ENCODE data around the gene UEVLD. TPM values are rescaled to one million over a fixed set of nuclear protein-coding genes. Genes with fewer than 3 reads are reported as not detected.

The UEVLD gene
- 10 to 100 TPM; 15.4 to 33.2 (median 21.1) TPM for total RNA-seq

GRCh38 chr11:18588297-18589252, at the start of gene UEVLD:
Gene UEVLD (minus strand): TSS chr11:18588734. CDS start chr11:18588654, 80 bp downstream.
- Histone ChIP-seq H3K27ac (peak within 1 kb of the TSS; percentile 85 to 92 (median 91)), H3K4me3 (peak within 1 kb of the TSS; percentile 71 to 93 (median 90)), H3K27me3 (no peaks in the 10 kb centered on the region), H3K9me3 (no peaks in the 10 kb centered on the region), H3K4me1 (peaks cover 9 to 50% (median 28%) of the 10 kb centered on the region in 3 donors), H3K36me3 (no peaks in the 10 kb centered on the region)
- TF ChIP-seq POLR2A (IDR thresholded peaks at IDR 0.05): peak in 3 of 4 donors; percentile 29 to 78 (median 61)
- TF ChIP-seq CTCF (IDR thresholded peaks at IDR 0.05): peak in 1 of 6 experiments; percentile 15
- 1 to 4% methylated on average over 19 to 22 of the region's 50 CpGs for whole genome bisulfite sequencing, 2 donors
- no peak for DNase-seq
- intact Hi-C loops (cut with DNase I): no loop called here

GRCh38 chr11:18634140-18635032, 45.9 kb upstream of the UEVLD start, which contains the start of gene SPTY2D1:
Gene SPTY2D1 (minus strand): TSS chr11:18634342. CDS start chr11:18634257, 85 bp downstream.
- Histone ChIP-seq H3K4me3 (peak within 1 kb of the TSS; percentile 76 to 93 (median 83)), H3K9me3 (no peaks in the 10 kb centered on the region), H3K4me1 (peaks cover 4 to 33% (median 14%) of the 10 kb centered on the region in 3 donors), H3K36me3 (no peaks in the 10 kb centered on the region), H3K27me3 (no peaks in the 10 kb centered on the region), H3K27ac (peak within 1 kb of the TSS; percentile 93 to 98 (median 94))
- DNase-seq: peak; percentile 95
- WGBS, 2 donors: 1% methylated on average over 19 to 53 of the region's 60 CpGs
- peak in 3 of 4 donors; percentile 69 to 92 (median 86) for TF ChIP-seq POLR2A (IDR thresholded peaks at IDR 0.05)
- TF ChIP-seq CTCF (IDR thresholded peaks at IDR 0.05): peak in 4 of 6 experiments; percentile 10 to 29 (median 21)
- intact Hi-C loops (cut with DNase I): no loop called here

- H3K36me3 ChIP-seq: no peaks in the 10 kb centered on the region
- peak overlapping the region; percentile 76 to 93 (median 83) for H3K4me3 ChIP-seq
- no peak for TF ChIP-seq CTCF (IDR thresholded peaks at IDR 0.05)
- no peak for TF ChIP-seq POLR2A (IDR thresholded peaks at IDR 0.05)
- H3K27me3 ChIP-seq: no peaks in the 10 kb centered on the region
- 10 to 21% methylated on average over 14 to 28 of the region's 31 CpGs for WGBS, 2 donors
- H3K4me1 ChIP-seq: peaks cover 4 to 34% (median 14%) of the 10 kb centered on the region in 3 donors
- DNase-seq: no peak
- intact Hi-C loops (cut with DNase I): no loop called here
- H3K9me3 ChIP-seq: no peaks in the 10 kb centered on the region
- H3K27ac ChIP-seq: peak overlapping the region; percentile 93 to 98 (median 94)
These were observed 45.0 kb upstream of the UEVLD start for GRCh38 chr11:18633256-18634139.

- intact Hi-C loops (cut with DNase I): no loop called here
- Histone ChIP-seq H3K27me3 (no peaks in the 10 kb centered on the region), H3K4me3 (peak overlapping the region in 3 of 4 donors; percentile 76 to 93 (median 80)), H3K36me3 (no peaks in the 10 kb centered on the region), H3K27ac (peak overlapping the region in 1 of 4 donors; percentile 94), H3K4me1 (peaks cover 4 to 34% (median 14%) of the 10 kb centered on the region in 3 donors), H3K9me3 (no peaks in the 10 kb centered on the region)
- 33 to 36% methylated on average over 2 of the region's 2 CpGs for WGBS, 2 donors
- DNase-seq: no peak
- TF ChIP-seq CTCF (IDR thresholded peaks at IDR 0.05) (no peak), POLR2A (IDR thresholded peaks at IDR 0.05) (no peak)
These were observed 44.3 kb upstream of the UEVLD start for GRCh38 chr11:18632841-18633240.

Data from esophagus squamous epithelium (tissue), 5 donors.